GM20000 (cell line): ENCODE results near the gene DHFR.

Experiments used
- DNase-seq: peaks from one replicate; pipeline ENCODE4 v3.0.0; 2012; ENCODE audit warnings: low spot score
- TF ChIP-seq, protein P1 (sequence below): IDR thresholded peaks from 2 replicates; pipeline ENCODE4 v1.5.1; 2012; ENCODE audit warnings: mild to moderate bottlenecking, control low read depth; ENCODE audit errors: extremely low read depth, missing control alignments

DHFR gene

DNA sequence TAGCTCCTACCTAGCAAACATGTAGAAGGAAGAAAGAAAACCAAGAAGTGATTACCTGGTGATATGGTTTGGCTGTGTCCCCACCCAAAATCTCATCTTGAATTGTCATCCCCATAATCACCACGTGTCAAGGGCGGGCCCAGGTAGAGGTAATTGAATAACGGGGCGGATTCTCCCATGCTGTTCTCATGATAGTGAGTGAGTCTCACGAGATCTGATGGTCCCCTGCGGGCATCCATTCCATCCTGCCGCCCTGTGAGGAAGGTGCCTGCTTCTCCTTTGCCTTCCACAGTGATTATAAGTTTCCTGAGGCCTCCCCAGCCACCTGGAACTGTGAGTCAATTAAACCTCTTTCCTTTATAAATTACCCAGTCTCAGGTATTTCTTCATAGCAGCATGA, 57.3 kb downstream of the DHFR start:
- DNase-seq: no peak
- TF ChIP-seq, protein P1, sequence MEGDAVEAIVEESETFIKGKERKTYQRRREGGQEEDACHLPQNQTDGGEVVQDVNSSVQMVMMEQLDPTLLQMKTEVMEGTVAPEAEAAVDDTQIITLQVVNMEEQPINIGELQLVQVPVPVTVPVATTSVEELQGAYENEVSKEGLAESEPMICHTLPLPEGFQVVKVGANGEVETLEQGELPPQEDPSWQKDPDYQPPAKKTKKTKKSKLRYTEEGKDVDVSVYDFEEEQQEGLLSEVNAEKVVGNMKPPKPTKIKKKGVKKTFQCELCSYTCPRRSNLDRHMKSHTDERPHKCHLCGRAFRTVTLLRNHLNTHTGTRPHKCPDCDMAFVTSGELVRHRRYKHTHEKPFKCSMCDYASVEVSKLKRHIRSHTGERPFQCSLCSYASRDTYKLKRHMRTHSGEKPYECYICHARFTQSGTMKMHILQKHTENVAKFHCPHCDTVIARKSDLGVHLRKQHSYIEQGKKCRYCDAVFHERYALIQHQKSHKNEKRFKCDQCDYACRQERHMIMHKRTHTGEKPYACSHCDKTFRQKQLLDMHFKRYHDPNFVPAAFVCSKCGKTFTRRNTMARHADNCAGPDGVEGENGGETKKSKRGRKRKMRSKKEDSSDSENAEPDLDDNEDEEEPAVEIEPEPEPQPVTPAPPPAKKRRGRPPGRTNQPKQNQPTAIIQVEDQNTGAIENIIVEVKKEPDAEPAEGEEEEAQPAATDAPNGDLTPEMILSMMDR: no peak

DNA sequence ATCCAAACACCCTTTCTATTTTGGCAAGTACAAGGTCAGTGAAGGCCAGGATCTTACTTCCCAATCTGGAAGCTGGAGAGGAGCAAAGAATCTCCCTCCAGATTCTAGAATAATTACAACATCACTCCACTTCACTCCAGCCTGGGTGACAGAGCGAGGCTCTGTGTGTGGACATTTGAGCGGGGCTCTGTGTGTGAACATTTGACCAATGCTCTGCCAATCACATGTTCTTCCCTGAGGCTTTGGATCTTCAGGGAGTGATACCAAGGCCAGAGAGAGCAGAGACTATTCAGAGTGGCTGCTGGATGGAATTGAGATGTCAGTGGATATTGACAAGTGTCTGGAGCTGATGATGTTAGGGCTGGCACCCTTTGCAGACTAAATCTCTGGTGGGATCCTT, 60.0 kb downstream of the DHFR start:
- TF ChIP-seq, protein P1: no peak
- DNase-seq: no peak

DNA sequence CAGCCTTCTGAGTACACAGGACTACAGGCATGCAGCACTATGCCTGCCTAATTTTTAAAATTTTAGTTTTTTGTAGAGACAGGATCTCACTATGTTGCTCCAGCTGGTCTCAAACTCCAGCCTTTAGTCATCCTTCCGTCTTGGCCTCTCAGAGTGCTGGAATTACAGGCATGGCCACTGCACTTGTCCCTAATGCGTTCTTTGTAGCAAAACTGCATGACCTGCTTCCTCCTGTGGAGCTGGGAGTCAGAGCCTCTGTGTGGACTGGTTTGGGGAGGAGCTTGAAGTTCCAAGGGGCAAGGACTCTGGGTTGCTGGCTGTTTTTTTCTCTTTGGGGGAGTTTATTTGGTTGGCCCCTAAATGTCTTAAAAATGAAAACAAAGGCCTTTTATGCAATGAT, 62.0 kb downstream of the DHFR start:
- DNase-seq: no peak
- TF ChIP-seq, protein P1: no peak

DNA sequence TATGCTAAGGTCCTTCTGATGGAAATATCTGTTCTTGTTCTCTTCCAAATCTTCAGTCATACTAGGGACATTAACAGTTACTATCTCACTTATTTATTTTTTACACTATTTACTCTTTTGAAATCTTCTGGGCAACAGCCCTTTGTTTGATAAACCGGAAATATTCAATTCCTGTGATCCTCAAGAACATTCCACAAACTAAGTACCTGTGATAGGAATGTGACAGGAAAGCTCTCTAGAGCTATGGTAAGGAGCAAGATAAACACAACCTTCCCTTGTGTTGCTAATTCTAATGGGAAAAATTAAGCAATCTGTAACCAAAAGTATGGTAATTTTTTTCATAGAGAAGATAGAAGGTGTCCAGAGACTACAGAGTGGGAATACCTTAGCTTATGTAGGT, 62.7 kb downstream of the DHFR start:
- DNase-seq: no peak
- TF ChIP-seq, protein P1: no peak

DNA sequence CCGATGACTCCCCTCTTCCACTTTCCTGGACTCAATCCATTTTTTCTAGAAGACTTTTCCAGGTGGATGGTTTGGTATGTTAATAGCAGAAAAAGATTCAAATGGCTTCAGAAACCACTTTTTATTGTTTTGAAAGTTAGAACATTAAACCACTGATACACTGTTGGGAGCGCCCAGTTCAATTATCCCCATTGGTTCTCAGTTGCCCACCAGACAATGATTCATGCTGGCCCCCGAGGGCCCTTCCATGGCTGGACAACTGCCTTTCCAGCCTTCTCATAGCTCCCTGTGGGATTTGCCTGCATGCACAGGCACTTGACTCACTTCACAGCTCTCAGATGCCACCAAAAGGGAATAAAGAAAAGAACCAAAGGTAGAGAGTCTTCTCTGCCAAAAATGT, 63.4 kb downstream of the DHFR start:
- no peak for DNase-seq
- TF ChIP-seq, protein P1: no peak

DNA sequence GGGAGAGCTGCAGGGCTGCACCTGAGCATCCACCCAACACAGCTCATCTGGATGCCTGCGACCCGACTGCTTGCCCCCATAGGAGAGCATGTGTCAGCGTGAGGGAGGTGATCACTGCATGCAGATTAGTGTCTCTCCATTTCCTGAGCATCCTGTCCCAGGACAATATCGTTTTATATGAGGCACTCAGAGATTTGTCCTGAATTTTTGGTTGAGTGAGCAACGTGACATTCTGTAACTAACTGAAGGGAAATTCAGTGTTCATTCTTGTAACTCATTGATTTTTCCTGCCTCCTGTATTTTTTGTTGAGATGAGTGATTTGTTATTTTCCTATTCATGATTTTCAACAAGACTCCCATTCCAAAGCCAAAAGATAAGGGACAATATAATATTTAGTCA, 64.0 kb downstream of the DHFR start:
- TF ChIP-seq, protein P1: no peak
- no peak for DNase-seq

DNA sequence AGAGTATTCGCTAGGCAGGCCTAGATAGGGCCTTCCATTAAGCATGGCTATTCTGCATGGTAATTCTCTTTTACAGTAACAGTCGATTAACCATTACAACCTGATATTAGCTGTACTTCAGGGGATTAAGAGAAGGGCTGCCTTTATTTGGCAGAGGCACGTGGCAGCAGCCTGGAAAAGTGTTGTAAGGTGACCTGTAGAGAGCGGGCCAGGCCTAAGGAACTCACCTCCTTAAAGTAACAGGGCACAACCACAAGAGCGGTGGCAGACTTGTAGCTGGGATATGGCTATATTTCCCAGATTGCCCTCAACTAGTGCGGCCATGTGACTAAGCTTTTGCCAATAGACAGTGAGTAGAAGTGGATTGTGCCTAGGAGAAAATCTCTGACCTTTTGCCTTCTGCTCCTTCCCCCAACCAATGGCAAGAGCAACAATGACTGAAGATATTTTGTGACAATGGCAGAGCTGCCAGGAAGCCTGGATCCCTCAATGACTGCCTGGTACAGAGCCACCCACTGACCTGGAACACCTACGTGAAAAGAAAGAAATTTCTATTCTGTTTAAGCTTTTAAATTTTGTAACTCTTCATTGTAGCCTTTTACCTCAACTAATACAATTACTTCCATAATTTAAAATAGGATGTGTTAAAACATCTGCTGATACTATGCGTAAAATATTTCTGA, 65.8 kb downstream of the DHFR start:
- TF ChIP-seq, protein P1: no peak
- DNase-seq: no peak
